GM18511 (cell line): Measurements from ENCODE around the gene CD82.

Source experiments
- ATAC-seq: cut with Tn5 transposase; IDR thresholded peaks from one replicate; pipeline ENCODE4 v1.9.1; 2021; ENCODE audit warnings: mild to moderate bottlenecking, moderate library complexity; ENCODE audit not compliant: unreplicated experiment

CD82 gene

DNA sequence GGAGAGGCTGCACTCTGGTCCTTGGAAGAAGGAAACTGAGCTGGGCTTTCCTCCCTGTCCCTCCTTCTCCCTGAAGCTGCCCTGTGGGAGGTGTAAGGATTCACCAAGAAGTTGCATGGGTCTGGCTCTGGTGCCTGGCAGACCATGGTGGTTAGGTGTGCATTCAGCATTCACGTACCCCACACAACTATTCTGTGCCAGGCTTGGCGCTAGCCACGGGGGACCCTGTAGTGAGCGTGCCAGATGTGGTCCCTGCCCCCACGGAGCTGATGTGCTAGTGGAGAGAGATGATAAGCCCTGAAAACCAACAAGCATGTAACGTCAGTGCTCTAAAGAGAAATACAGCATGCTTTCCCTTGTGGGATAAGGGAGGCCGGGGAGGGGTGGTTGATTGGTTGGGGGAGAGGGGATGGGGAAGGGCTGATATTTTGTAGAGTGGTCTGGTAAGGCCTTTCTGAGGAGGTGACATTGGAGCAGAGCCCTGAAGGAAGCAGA, 48.9 kb downstream of the CD82 start:
- no peak for ATAC-seq

DNA sequence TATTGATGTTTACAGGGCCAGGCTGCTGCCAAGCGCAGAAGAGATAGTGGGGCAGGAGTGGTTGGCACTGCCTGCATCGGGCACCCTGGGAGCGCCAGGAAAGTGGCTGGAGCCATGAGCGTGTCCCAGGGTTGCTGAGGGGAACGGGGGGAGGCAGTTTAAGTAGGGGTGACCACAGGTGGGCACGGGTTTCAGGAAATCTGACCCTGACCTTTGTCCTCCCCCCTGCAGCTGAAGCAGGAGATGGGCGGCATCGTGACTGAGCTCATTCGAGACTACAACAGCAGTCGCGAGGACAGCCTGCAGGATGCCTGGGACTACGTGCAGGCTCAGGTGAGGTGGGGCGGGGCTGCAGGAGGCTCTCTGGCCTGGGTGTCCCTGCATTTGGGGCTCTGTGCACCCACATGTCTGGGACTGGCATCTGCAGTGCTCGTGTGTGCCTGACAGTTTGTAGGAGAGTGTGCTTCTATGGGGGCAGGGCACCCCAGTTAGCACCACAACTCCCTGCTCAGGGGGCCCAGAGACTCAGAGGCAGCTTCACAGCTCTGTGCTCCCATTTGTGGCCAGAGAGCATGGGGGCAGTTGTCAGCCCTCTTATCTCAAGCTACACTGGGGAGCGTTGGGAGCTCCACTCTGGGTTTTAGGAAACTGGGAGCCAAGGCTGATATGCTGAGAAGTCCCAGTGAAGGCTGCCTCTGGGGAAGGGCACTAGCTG, 49.7 kb downstream of the CD82 start:
- ATAC-seq, result no peak

DNA sequence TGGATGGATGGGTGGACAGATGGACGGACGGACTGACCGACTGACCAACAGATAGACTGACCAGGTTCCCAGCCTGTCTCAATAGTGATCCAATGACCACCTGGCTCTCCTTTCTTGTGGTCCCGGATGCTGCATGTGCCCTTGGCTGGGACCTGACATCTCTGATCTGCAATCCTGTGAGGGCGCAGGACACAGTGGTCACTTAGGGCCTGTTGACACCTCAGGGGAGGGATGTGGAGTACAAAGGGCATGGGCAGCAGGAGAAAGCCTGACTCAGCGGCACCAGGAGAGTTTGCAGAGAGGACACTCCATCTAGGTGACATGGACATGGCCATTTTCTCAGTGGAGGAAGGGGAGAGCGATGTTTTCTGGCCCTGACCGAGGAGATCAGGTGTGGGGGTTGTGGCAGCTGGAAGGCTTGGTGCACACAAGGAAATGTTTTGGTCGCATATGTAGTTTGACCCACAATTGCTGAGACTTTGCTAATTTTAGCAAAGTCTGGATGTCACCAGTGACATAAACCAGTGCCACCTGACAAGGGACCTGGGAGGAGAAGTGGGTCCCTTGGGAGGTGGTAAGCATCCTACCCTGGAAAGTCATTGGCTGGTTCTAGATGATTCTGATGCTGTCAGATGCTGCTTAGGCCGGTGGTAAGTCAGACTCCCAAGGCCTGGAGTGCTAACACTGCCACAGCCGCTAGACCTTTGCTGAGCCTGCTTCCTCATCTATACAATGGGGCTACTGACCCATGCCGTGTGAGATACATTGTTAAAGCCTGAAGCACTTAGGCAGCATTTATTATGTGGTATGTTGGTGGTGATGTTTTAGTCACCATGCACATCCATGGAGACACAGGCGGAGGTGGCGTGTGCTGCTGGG, 50.7 kb downstream of the CD82 start:
- no peak for ATAC-seq

DNA sequence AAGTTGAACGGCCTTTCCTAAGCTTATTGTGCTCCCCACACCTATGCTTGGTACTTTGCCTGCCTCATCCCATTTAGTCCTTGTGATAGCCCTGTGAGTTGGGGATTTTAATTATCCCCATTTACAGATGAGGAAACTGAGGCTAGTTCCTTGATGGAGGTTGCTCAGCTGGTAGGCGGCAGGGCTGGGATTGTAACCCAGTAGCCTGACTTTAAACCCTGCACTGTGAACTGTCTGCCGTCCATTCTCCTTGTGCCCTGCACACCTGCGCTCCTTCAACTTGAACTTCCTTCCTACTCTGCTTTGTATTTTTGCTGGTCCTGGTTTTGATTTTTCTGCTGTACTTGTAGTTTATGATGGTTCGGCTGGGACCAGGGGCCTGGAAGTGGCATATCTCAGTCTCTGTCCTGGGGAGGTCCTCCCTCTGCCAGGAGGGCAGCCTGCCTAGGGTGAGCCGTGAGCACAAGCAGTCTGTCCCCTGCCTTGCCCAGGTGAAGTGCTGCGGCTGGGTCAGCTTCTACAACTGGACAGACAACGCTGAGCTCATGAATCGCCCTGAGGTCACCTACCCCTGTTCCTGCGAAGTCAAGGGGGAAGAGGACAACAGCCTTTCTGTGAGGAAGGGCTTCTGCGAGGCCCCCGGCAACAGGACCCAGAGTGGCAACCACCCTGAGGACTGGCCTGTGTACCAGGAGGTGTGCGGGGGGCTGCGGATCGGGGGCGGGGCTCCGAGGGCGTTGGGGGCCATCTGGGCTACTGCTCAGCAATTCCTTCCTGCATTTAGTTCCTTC, 52.4 kb downstream of the CD82 start:
- ATAC-seq, result no peak

DNA sequence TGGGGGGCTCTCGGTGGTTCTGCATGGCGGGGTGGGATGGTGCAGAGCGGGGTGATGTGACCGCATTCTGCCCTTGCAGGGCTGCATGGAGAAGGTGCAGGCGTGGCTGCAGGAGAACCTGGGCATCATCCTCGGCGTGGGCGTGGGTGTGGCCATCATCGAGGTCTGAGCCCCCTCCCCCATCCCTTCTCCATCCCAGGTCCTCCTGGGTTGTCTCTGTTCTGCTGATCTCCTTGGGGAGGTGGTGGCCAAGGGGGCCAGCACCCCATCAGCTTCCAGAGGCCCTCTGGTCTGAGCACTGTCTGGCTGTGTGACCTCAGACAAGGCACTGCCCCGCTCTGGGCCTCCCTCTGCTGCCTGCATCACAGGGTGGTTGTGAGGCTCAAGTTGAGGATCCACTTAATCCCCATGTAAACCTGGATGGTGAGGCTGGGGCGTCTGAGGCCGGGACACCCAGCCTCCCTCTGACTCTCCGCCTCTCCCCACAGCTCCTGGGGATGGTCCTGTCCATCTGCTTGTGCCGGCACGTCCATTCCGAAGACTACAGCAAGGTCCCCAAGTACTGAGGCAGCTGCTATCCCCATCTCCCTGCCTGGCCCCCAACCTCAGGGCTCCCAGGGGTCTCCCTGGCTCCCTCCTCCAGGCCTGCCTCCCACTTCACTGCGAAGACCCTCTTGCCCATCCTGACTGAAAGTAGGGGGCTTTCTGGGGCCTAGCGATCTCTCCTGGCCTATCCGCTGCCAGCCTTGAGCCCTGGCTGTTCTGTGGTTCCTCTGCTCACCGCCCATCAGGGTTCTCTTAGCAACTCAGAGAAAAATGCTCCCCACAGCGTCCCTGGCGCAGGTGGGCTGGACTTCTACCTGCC, 53.3 kb downstream of the CD82 start:
- no peak for ATAC-seq

DNA sequence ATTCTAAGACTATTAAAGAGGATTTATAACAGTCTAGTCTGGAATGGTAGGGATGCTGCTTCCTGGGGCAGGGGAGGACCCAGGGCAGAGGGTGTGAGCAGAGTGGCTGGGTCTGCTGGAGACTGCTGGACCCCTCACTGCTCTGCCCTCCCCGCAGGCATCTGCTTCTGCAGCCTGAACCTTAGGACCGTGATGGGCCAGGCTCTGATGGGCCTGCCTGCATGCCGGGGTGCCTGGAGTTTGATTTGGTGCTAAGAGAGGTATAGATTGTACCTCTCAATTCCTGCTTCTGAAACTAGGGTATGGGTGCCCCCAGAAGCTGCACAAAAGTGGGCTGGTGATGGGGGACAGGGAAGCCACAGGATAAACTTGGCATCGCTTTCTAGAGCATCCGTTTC, 54.9 kb downstream of the CD82 start:
- ATAC-seq, result no peak

DNA sequence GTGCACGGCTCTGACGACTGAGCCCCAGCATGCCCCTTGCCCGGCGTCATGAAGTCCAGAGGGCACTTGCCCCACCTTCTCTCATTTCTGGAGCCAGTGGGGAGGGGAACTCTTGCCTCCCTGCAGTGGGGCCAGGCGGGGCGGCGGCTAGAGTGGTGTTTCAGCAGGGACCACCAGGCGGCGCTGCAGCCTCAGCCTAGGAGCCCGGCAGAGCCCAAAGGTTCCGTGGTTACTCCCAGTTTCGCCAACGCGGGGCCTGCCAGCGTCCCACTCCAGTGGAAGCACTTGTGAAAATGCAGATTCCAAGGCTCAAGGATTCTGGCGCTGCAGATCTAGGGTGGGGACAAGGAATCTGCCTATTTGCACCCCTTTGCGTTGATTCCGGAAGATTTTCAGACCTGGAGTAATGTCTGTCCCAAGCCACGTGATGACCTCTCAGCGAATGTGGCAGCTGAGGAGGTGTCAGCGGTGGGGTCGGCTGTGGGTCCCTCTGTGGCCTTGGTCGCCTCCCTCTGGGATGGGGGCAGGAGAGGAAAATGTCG, 55.7 kb downstream of the CD82 start:
- ATAC-seq, result no peak

DNA sequence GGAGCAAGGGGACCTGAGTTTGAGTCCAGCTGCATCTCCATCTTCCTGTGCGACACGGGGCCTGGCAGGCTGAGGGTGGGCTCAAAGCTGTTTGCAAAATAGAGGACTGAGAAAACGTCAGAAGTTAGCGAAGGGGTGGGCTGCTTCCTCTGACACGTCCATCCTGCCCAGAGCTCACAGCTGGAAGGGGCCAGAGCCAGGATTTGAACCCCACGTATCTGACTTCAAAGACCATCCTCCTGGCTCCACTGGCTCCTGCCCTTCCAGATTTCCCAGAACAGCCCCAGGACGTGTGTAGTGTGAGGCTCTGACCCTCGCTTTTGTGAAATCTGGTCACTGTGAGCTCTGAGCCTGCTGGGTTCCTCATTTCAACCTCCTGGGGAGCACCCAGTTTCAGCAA, 56.3 kb downstream of the CD82 start:
- no peak for ATAC-seq

DNA sequence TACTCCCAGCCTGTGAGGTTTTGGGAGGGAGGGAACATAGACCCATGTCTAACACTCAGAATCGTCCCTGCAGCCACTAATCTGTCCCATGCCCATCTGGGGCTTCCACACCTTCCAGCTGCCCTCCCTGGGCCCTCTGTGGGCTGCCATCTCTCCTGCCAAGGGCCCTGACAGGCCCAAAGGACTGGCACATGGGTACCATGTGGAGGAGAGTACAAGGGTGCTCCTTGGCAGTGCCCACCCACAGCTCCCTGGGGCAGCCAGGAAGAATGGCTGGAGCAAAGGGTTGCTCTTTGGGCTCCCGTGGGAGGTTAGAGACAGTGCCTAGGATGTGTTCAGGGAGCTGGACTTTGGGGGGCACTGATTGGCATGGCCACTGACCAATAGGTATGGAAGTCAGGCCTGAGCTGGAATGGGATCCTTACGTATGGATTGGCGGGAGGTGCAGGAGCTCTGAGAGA, 56.8 kb downstream of the CD82 start:
- no peak for ATAC-seq

DNA sequence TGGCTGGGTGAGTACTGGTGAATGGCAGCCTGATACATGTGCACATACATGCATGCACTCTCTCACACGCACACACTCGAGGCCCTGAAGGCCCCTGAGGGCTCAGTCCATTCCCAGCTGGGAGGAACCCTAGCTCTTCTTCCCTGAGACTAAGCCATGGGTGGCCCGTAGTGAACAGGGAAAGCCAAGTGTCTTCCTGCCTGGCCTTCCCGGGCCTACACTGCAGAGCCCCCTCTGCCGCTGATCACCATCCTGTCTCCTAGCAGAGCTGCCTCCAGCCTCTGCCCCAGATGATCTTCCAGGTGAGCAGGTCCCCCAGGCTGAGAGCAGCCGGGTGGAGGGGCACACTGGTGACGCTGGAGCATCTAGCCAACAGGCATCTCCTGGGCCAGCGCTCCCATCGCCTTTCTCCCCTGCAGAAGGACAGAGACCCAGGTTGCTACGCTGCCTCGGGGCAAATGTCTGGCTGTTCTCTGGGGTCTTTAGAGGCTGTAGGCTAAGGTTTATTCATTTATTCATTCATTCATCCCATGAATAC, 57.3 kb downstream of the CD82 start:
- ATAC-seq, result no peak

DNA sequence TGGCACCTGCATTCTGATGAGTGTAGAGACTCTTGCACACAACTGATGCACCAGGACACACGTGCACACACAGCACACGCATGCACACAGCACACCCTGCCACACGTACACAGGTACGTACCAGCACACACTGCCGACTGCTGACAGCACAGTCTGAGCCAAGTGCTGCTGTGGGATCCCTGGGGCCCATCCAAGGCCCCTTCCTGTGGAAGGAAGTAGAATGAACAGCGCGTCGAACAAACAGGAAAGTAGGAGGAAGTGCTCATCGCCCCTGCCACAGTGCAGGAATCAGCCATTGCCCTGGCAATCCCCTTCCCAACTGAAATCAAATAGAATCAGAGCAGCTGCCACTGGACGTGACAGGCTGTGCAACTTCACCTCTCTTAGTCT, 57.9 kb downstream of the CD82 start:
- ATAC-seq, result no peak

DNA sequence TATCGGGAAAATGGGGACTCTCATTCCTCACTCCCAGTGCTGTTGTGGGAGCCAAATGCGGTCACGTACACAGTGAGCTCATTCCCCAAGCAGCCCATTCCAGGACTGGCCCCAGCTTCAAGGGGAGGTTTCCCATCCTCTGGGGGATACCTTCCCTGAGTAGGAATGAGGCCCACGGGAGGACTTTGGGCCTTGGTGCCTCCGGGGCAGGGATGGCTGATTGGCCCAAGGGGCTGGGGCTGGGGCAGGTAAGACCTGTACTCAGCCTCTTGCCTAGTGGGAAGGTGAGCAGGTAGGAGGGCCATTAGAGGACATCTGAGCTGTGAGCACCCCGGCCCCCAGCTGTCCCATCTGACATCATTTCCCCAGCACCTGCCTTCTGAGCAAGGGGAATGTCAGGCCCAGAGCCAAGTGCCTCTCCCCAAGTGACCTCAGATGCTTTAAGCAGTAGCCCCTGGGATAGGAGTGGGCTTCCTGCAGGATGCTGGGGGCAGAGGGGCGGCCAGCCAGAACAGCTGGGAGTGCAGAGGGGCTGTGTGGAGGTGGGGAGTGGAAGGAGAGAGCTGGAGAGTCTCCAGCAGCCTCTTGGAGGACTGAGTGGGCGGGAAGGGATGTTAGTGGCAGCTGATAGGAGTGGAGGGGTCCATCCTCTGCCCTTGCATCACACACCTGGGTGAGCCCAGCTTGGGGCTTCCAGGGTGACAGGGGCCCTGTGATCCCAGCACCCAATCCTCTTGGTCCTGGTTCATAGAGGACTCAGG, 58.4 kb downstream of the CD82 start:
- no peak for ATAC-seq

DNA sequence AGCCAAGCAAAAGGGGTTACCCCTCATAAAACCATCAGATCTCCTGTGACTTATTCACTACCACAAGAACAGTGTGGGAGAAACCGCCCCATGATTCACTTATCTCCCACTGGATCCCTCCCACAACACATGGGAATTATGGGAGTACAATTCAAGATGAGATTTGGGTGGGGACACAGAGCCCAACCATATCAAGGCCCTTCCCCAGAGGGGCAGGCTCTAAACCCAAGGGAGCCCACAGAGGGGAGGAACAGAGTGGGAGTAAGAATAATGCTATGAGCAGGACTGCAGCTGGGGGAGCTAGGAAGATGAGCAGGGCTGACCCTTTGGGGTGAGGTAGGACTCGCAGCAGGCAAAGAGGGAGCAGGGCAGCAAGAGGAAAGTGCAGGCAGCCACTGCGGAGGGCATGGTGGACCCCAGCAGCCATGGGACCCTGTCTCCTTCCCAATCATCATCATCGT, 59.3 kb downstream of the CD82 start:
- no peak for ATAC-seq

DNA sequence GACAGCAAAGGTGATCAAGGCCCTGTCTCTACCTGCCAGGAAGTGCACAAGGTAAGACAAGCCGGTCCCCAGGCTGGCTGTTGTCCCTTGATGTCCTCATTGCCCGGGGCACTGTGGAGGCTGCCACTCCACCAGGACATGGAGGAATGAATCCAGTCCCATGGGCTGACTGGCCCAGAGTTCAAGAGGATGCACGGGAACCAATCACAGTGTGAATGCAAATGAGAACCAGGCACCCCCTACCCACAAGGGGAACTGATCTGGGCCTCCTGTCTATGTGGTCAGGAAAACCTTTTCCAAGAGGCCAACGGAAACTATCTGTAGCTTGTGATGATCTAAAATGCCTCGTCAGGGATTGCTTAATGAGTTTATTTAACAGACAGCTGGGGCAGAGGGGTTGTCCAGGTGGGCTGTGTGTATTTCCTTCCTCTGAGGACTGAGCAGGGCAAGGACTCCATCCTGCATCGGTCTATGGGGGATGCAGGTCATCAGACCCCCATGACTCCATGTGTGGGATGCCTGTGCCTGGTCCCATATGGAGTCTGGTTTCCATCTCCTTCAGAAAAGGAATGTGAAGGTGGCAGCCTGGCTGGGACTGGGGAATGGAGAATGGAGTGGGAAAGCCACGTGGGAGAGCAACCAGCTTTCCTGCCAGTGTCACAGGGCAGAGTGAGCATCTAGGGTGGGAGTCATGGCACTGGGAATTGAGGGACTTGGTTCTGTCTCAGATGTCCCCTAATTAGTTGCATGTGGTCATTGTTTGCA, 60.5 kb downstream of the CD82 start:
- ATAC-seq, result no peak

DNA sequence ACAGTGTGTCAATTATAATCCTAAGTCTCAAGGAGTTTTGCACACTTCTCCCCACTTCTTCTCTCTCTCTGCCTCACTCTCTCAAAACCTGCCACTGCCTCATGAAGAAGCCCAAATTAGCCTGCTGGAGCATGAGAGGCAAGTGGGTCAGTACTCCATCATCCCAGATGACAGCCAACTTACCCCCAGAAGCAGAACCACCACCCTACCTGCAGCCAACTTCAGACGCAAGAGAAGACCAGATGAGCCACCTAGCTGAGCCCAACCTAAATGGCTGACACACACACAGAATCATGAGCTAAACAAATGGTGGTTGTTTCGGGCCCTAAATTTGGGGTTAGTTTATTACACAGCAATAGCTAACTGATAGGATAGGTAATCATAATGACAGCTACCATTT, 61.2 kb downstream of the CD82 start:
- no peak for ATAC-seq

DNA sequence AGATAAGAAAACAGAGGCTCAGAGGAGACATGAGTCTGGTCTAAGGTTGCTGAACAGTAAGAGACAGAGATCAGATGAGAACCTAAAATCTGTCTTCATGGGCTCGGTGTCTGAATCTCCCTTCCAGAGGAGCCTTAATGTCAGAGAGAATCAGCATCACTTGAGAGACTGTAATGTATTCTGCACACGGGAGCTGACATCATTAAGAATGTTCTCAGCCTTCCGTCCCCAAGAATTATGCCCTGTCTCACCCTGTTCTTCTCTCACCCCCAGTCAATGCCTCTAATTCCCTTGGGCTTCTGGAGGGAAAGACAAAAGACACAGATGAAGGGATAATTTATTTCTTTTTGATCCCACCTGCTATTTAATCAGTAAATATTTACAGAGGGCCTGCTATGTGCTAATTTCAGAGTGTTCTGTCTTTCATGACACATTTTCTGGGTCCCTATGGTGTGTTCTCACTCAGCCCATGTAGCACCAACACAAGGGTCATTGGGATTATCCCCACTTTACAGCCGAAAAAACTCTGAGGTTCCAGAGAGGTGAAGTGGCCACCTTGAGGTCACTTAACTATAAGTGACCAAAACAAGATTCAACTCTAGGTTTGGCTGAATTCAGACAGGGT, 61.8 kb downstream of the CD82 start:
- ATAC-seq, result no peak

DNA sequence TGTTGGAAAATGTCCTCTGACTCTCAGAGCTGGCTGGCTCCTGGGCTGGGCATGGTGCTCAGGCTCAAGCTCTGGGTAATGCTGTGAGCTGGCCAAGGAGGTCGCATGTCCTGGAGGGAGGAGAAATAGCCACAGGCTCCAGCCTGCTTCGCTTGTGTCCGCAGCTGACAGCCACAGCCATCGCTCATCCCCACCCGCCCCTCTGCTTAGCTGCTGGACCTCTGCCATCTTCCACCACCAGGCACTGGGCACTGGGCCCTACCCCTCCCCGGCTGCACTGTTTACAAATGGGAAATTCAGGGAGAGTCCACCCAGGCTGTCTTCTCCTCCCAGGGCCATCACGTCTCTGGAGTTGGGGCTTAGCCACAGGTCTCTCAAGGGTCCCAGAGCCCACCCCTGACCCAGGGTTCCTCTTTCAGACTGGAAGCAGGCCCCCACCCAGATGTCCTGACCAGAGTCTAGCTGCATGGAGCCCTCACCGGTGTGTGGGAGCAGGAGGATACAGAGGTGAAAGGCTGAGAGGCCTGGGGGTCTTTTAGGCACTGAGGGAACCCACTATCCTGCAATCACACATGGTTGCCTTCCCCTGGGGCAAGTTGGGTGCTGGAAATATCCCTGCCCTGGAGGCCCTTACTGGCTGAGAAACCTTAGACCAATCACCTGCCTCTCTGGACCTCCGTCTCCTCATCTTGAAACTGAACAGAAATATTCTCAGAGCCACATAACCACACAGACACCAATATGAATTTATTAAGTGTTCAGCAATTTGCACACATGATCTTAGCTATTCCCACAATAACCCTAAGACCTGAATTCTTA, 62.7 kb downstream of the CD82 start:
- no peak for ATAC-seq
